GM12873 (cell line): ENCODE data around the gene RYK.

Experiments used
- TF ChIP-seq, protein P1 (sequence below): IDR thresholded peaks from 2 replicates; pipeline ENCODE4 v1.5.1; 2012; ENCODE audit warnings: low read depth, mild to moderate bottlenecking, moderate library complexity, low read length, control low read depth; ENCODE audit not compliant: insufficient read depth; ENCODE audit errors: missing control alignments

The RYK gene

DNA sequence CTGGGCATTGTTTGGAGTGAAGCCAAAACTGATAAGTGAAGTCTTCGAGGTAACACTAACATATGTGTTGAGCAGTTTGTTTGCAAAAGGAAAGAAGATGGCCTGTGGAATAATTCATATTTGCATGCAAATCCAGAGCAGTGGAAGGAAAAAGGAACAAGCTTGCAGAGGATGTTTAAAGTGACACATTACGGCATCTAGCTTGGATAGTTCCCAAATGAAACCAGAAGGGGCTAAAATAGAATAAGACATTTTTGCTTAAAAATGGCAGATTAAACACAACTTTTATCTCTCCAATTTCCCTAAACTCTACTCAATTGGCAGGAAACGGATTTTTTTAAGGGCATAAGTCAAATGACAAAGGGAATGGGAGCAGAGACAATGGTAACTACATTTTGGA is 25.4 kb upstream of the RYK start:
- TF ChIP-seq, protein P1, sequence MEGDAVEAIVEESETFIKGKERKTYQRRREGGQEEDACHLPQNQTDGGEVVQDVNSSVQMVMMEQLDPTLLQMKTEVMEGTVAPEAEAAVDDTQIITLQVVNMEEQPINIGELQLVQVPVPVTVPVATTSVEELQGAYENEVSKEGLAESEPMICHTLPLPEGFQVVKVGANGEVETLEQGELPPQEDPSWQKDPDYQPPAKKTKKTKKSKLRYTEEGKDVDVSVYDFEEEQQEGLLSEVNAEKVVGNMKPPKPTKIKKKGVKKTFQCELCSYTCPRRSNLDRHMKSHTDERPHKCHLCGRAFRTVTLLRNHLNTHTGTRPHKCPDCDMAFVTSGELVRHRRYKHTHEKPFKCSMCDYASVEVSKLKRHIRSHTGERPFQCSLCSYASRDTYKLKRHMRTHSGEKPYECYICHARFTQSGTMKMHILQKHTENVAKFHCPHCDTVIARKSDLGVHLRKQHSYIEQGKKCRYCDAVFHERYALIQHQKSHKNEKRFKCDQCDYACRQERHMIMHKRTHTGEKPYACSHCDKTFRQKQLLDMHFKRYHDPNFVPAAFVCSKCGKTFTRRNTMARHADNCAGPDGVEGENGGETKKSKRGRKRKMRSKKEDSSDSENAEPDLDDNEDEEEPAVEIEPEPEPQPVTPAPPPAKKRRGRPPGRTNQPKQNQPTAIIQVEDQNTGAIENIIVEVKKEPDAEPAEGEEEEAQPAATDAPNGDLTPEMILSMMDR, result no peak

DNA sequence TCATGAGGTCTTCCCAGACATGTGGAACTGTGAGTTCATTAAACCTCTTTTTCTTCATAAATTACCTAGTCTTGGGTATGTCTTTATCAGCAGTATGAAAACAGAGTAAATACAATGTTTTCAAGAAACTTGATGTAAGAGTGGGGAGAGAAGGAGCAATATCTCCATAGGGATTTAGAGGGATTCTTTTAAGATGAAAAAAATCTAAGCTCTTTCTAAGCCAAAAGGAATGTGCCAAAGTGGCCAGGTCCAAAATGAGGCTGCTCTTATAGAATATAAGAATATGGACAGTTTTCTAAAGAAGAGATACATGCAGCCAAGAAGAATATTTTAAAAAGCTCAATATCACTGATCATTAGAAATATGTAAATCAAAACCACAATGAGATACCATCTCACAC is 23.9 kb upstream of the RYK start:
- TF ChIP-seq, protein P1, result no peak

DNA sequence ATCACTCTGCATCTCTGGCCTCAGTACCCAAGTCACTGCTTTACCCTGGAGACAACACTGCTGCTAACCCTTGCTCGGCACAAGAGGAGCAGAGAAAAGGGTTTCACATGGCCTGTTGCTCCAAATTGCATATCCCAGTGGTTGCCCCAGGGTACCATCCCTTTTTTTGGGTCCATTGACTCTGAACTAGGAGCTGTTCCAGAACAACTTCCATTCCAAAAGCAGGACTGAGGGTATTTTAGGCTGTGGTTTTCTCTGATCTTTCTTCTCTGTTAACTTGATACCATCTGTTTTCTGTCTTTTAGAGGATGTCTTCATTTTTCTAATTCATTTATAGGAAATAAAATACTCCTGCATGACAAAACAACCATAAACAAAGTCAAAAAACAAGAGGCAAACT is 17.3 kb upstream of the RYK start:
- TF ChIP-seq, protein P1, result no peak

DNA sequence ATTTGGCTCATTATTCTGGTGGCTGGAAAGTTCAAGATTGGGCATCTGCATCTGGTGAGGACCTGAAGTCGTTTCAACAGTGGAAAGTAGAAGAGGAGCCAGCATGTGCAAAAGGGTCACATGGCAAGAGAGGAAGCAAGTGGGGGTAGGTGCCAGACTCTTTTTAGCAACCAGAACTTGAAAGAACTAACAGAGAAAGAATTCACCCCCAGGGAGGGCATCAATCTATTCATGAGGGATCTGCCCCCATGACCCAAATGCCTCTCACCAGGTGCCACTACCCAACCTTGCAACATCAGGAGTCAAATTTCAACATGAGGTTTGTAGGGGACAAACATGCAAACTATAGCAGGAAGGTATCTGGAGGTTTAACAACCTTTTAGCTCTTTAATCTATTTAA is 10.3 kb upstream of the RYK start:
- TF ChIP-seq, protein P1, result no peak

DNA sequence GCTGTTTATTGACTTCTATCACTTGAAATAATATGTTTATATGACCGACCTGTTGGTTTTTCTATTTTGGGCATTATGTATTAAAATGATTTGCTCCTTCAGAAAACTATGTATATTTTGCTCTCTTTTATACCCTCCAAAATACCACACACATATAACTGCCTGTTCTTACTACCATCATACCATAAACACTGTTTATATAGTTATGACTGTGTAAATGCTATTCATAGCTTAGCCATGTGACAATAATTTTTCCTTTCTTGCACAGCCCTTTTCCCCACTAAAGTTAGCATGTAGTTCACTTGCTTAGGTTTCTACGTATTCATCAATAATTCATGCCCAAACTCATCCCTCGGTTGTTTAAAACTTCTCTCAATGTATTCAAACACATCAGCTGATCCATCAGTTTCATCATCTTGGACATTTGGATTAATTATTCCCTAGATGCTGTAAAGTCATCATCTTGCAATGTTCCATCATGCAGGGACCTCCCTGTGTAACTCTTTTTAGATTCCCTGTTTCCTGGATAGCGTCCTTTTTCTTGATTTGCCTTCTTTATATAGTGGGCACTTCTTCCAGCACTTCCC is 8.2 kb upstream of the RYK start:
- TF ChIP-seq, protein P1, result no peak

DNA sequence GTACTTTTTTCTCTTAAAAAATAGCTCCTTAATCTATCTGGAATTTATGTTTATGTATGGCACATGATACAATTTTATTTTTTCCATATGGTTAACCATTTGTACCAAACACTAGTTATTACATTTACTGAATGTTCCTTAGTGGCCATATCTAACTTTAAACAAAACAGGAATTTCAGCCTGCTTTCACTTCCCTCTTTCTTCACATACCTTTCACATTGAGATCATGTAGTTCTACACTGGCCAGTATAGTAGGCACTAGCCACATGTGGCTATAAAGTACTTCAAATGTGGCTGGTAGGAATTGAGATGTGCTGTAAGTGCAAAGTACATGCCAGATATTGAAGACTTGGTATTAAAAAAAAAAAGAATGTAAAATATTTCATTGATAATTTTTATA is 4.7 kb upstream of the RYK start:
- TF ChIP-seq, protein P1, result no peak

DNA sequence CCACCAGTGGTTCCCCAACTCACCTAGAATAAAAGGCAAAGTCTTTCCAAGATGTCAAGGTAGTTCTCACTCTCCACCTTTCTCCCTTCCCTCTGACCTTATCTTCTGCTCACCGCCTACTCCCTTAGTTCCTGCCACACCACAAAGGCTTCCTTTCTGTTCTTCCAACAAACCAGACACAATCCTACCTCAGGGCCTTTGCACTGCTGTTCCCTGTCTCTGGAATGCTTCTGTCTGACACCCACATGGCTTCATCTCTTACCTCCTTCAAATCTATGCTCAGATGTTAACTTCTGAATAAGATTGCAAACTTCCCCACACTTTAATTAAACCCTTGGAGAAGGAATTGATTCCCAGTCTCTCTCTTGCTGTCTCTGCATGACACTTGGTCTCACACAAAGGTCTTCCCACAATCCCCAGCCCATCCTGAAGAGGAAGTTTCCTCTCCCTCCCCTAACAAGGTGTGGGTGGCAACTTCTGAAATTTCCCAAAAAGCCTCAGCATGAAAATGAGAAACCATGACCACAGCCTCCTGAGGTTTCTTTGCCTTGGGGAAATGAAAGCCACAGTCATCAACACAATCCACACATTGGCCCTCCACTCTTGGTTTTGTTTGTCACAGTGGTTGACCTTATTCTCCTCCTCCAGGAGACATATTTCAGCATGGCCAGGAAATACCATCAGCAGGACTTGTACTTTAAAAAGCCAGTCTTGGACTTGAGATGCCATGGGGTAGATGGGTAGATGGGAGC is 3.0 kb upstream of the RYK start:
- TF ChIP-seq, protein P1, result no peak
